NCI-H2081 treated with DMSO at 0.1 percent for 48 hours (cell line): ENCODE data around the gene AMBRA1.

Source experiments
- DNase-seq: peaks from one replicate; lab custom pipeline; 2025; lab: John Stamatoyannopoulos, UW

The AMBRA1 gene

DNA sequence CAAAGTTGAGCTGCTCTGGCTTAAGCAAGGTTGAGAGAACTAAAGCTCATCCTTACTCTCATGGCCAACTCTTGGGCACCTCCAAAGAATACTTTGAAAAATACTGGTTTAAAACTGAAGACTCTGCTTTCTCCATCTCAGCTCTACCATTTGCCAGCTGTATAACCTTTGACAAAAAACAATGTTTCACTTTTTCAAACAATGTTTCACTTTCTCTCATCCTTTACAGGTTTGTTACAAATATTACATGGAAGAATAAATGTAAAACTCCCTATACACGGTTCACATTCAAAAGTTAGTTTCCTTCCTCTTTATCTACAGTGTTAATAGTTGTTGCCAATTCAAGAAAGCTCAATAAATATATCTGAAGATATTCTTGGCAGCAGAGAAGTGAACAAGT, 19.2 kb downstream of the AMBRA1 start:
- DNase-seq: no peak

DNA sequence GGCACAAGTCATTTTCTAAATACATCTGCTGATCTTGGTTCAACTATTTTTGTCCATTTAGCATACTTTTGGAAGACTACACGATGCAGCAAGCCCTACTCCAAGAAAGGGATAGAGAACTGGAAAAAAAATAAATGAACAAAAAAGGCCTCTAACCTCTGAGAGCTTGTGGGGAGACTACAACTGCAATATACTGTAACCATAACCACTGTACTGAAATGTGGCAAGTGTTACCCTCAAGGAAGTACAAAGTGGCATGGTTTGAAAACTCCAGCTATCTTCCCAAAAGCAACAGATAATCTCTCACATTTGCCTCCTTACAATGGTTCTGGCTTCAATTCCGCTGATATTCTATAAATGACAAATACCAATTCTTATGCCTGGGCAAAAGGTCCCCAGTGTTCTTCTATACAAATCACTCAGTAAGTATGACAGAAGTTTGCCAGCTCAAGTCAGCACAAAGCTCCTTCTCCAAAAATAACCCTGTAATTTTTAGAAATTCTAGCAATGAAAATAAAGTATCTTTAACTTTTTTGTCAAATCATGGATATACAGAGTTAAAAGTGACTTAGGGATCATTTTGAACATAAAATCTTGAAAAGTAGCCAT, 22.9 kb downstream of the AMBRA1 start:
- no peak for DNase-seq

DNA sequence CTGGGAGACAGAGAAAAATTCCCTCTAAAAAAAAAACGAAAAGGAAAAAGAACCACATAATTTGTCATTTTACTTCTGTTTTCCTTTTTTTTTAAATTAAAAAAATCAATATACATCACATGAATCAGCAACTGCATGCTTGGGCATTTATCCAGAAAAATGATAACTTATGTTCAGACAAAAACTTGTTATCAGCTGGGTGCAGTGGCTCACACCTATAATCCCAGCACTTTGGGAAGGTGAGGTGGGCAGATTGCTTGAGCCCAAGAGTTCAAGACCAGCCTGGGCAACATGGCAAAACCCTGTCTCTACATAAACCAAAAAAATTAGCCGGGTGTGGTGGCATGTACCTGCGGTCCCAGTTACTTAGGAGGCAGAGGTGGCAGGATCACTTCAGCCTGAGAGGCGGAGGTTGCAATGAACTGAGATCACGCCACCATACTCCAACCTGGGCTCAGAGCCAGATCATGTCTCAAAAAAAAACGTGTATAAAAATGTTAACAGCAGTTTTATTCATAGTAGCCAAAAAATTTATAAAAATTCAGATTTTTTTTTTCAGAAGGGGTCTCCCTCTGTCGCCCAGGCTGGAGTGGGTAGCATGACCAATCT, 28.5 kb downstream of the AMBRA1 start:
- DNase-seq: no peak

DNA sequence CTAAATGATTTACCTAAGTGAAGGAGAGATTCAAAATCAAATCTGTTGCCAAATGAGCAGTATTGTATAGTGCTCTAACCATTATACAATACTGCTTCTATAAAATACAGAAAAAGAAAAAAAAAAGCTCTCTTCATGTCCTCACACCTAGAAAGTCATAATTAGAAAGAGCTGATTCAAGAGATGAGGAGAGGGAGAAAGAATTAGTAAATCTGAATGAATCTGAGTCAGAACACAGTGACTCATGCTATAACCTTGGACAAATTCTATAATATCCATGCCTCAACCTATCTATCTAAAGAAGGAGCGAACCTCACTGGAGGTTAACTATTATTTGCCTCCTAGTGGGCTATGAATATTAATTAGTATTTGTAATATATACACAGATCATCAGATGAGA, 29.4 kb downstream of the AMBRA1 start:
- no peak for DNase-seq

DNA sequence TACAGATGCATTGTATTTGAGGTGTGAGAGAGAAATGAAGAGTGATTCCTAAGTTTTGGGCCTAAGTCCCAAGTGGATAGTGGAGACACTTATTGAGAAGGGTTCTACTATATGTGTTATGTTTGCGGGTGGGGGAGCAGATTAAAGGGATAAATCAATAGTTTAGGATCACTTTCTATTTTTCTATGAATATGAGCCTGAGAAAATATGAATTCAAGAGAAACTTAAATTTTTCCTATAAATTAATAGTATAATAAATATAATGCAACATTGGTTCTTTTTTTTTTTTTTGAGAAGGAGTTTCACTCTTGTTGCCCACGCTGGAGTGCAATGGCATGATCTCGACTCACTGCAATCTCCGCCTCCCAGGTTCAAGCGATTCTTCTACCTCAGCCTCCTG, 31.3 kb downstream of the AMBRA1 start:
- no peak for DNase-seq

DNA sequence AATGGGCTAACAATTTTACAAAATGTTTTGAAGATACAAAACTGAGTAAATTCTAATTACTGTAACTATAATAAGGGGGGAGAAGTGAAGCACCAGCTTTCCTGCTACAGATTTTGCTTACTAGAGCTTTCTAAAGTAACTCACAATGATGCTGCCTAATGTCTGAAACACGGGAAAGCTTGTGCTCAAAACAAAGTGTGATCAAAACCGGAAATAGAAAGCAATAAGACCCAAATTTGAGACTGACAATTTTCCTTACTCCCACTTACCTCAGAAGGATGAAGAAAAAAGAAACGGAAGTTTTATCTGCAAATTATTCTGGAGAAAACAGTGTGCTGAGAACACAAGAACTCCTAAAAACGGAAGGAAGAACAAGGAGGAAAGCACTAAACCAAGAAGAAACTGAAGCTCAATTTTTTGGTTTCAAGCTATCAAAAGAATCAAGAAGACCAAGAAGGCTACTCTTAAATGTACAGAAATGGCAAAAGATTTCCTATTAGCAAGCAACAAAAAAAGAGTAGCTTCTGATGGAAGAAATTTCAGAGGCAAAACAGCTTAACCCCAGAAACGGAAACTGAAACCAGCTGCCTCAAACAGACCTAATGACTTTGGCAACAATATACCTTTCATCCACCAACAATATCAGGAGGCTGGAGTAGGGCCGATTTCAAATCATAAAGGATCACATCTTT, 33.4 kb downstream of the AMBRA1 start:
- peak; percentile 6 for DNase-seq

DNA sequence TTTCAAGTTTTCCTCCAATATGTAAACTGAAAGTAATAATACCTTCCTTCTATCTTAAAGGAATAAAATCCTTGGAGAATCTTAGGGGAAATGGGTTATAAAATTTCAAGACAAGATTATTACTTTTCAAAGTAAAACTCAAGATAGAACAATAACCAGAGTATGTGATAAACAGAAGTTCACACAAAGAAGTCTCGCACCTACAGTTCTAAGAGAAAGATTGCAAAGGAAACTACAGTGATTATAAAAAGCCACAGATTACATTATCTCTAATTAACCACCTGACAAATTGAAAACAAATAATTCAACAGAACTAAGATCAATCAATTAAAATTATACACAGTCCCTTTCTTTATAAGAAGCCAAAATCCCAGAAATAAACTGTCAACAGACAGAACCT, 34.0 kb downstream of the AMBRA1 start:
- DNase-seq: no peak

DNA sequence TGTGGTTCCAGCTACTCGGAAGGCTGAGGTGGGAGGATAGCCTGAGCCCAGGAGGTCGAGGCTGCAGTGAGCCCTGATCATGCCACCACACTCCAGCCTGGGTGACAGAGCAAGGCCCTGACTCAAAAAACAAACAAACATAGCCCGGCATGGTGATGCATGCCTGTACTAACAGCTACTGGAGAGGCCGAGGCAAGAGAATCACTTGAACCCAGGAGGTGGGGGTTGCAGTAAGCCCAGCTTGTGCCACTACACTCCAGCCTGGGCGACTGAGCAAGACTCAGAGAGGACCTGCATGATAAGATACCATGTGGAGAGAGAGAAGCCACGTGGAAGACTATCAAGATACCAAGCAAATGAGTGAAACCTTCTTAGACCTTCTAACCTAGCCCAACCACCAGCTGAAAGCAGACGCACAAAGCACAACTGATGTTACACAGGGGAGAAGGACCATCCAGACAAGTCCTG, 36.1 kb downstream of the AMBRA1 start:
- no peak for DNase-seq

DNA sequence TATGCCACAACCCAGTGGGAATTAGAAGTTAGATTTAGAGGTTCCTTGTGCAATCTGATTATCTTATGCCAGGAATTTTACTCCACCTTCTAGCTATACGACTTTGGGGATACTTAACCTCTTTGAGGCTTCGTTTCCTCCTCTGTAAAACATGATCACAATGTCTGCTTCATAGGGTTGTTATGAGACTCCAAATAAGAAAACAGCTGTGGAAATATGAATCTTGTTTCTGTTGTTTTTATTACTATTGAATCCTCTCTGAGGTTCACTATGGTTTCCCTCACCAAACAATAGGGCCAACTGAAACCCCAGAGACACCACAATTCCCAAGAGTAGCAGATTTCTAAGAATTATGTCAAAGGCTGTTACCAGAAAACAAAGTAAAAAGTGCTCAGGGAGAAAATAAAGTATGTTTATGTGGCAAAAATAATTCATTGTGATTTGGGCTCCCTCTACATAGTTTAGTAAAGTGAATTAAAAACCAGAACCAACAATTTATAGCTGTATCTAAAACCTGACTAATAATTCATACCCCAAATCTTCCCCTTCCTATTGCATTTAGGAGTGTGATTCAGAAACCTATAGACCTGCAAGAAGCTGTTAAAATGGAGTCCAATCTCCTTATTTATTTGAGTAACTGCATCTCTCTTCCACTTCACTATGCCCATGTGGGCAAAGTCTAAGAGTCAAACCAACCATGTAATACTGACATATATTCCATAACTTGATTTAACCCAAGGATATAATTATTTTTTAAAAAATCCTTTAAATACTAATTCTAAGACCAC, 38.4 kb downstream of the AMBRA1 start:
- DNase-seq: no peak

DNA sequence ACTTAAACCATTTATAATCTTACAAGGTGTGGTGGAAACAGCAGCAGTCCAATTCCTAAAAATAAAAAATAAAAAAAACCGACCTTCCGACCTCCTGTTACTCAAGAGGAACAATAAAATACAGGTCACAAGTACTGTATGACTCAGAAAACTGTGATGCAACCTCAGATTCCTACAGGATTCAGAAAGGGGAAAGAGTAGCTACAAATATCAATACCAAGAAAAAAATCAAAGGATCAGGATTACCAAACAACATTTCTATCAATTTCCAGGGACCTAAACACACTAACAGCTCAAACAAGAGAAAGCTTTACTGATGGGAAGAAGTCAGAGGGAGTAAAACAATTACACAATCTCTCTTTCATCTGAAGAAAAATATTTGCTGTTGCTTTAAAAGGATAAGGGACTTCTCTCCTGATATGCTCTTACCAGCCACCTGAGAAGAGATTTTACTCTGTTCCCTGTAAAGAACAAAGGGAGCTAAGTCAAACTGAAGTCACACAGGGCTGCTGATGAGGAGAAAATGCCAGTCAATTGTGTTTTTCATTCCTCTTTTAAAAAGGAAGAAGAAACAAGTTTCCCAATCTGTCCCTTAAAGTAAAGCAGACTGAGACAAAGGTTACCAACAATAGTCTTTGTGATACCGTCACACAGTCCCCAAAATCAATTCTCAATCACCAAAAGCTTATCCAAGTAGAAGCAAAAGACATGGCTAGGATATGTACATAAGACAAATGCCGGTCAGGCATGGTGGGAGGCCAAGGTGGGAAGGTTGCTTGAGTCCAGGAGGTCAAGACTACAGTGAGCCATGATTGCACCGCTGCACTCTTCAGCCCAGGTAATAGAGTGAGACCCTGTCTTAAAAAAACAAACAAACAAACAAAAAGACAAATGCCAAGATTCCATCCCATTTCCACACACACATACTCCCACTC, 39.3 kb downstream of the AMBRA1 start:
- no peak for DNase-seq

DNA sequence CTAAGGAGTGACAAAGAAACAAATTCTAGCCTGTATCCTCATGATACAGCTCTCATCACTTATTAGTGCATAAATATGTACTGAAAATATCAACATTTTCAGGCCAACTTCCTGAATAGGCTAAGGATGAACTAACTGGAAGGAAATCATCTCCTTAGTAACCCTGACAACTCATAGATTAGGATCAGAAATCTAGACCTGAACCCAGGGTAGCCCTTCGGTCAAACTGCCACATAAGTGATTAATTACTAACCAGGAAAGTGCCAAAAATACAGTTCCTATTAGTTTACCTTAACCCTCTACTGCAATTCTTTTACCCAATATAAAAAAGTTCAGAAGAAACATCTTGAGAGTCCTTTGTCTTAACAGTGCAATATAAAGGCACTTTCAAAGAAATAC, 40.0 kb downstream of the AMBRA1 start:
- no peak for DNase-seq

DNA sequence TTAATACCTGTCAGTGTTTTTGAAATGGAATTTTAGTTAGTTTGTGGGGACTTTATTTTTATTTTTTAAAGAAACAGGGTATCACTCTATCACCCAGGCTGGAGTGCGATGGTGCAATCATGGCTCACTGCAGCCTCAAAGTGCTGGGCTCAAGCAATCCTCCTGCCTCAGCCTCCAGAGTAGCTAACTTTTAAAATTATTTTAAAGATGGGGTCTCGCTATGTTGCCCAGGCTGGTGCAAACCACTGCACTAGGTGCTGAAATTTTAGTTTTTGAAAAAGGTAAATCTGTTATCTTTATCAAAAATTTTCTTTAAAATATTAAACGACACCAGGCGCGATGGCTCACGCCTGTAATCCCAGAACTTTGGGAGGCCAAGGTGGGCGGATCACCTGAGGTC, 42.6 kb downstream of the AMBRA1 start:
- no peak for DNase-seq

DNA sequence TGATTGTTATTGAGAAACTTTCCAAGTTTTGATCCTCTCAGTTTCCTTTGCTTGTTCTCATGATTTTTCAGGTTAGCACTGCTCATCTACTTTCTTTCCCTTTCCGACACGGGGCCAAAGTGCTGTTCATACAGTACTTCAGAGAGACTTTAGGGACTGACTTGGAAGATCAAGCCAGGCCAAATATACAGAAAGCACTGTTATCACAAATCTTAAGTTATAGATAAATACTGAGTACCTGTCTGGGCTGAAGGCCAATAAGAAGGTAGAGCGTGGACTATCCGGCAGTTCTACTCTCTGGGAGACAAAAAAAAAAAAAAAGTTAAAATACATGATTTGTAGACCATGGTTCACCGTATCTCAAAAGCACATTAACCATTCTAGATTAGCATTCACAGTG, 46.2 kb downstream of the AMBRA1 start:
- DNase-seq: no peak

DNA sequence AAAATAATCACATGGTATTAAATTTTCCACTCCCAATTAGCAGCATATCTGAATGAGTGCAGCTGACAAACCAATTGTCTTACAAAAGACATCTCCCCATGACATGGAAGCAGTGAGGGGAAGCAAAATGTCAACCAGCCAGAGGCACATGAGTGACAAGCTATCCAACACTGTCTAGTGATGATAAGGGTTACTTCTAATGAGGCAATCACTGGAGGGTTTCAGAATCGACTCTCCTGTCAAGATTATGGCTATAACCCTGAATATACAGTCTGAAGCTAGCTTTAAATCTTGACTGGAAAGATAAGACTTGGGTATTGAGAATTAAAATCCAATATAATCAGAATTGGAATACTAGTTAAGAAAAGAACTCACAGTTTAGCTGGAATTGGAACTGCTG, 50.3 kb downstream of the AMBRA1 start:
- no peak for DNase-seq

DNA sequence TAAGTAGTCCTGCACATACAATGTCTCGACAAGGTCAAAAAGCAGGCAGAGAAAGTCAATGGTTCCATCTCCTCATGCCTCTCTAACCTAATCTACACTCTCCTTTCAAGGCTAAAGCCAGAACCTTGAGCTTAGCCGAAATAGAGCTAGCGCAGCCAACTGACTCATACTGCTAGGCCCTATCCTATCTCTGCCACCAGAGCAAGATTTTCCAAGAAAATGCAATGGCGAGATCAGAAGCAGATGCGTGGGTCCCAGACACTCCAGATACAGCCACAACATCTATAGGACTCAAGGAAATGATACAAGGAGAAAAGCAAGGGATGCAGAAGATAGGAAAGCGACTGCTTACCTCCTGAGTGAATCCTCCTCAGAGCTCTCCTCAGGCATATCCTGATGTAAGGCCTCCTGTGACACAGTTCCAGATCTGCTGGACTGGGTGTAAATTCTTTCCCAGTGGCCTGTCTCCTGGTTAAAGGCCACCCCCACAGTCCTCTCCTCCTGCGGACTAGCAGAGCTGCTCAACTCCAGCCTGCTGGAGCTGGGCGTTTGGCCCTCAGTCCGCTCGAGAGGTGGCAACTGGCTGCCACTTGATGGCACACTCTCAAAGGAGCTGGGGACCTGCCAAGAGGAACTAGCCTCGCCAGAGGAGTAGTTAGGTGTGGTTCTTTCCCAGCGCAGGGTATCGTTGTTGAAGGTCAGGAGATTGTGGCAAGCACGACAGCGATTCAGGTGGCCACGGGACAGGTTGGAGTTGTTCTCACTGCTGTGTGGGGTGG, 52.0 kb downstream of the AMBRA1 start:
- DNase-seq: no peak

DNA sequence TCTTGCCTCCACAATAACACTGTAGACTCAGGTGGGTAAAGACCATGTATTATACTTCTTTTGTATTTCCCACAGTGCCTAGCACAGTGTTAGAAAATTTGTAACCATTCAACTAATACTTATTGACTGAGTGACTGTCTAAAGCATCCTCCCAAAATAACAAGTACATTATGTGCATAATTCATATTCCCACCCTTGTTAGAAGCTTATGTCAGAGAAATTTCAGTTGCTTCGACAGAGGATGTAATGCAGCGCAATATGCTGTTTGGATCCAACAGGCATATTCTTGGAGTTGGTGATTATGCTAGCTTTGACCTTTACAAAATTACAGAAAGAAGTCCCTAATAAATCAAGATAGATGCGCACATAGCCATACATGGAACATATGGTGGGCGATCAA, 53.0 kb downstream of the AMBRA1 start:
- no peak for DNase-seq

DNA sequence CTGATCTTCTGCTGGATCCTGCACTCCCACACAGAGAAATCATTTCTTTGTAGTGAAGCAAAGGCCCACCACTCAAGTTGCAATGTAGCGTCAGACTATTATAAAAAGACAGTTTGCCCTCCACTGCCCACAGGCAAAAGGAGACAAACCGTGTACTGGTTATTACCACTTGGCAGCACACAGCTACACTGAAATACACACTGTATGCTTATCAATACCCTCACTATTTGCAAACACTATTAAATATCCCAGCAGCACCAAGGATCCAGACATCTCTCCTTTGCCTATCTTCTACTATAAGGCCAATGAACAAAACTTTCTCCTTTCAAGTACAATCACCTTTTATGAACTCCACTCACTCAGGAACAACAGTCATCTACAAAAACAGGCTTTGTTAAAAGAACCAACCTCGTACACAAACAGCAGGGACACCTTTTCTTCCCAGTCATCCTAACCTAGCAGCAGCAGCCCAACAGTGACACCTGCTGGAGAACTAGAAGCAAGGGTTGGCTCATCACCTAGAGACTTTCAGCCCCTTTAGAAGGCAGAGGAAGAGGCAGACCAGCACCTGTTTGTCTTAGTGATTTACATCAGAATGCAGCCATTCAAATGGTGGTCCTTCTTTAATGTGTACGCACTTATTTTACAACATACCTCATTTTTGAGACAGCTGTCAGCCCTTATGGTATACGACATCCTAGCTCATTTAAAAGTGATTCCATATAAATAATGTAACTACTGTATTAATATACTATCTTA, 56.1 kb downstream of the AMBRA1 start:
- peak; percentile 54 for DNase-seq

DNA sequence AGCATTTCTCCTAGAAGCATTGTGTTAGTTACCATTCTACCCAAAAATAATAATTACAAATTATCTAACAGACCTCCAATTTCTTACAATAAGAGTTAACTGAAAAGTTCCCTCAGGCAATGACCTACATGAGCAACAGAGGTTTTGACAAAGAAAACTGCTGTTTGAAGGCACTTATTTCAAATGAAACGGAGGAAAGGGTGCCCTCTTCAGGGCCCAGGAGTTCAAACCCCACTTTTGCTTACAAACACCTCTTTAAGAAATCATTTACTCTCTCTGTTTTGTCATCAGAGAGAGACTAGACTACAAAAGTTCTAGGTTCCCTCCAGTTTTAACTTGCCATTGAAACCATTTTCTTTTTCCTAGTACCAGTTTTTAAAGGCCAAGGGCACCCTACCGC, 56.7 kb downstream of the AMBRA1 start:
- DNase-seq: no peak

DNA sequence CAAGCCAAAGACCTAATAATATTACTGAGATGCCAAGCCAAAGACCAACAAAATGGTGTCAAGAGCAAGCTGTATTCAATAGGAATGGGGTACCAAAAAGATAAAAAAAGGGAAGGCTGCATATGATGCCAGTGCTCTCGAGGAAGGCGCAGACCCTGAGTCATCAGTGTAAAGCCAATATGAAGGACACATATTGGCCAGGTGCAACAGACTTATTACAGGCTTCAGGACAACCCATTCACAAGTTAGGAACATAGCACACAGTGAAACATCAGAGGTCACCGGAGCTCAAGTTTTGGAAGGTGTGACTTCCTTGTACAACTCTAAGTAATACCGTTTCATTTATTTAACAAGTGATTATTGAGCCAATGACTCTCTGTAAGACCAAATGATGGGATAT, 58.1 kb downstream of the AMBRA1 start:
- no peak for DNase-seq

DNA sequence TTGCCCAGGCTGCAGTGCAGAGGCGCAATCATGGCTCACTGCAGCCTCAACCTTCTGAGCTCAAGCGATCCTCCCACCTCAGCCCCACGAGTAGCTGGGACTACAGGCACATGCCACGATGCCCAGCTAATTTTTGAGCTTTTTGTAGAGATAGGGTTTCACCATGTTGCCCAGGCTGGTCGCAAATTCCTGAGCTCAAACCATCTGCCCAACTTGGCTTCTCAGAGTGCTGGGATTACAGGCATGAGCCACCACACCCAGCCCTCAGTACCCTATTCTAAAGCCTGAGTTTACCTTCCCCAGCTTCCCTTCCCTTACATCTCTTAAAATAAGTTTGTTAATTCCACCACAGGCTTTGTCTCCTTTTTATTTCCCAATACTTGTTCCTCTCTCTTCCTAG, 59.1 kb downstream of the AMBRA1 start:
- DNase-seq: no peak
